Thymus (tissue), 11 donors: ENCODE measurements around the gene LHX4. TPM values are rescaled to one million over a fixed set of nuclear protein-coding genes. Genes with fewer than 3 reads are reported as not detected.
A peak's percentile ranks its signal among the peaks of the same experiment; 100 is the strongest.

Source experiments
- DNase-seq, 9 donors: peaks; one replicate each; pipeline ENCODE4 v3.0.0-alpha.2; 2013; ENCODE audit warnings: low spot score in 9 of 9, low read depth in 6 of 9, missing footprints in 1 of 9
- H3K27ac ChIP-seq, 2 donors: one replicate each; pipeline ENCODE4 v1.5.1; 2013; ENCODE audit warnings: control low read depth in 1 of 2, low read depth in 1 of 2, low read length in 1 of 2, mild to moderate bottlenecking in 1 of 2, moderate library complexity in 1 of 2
- H3K27me3 ChIP-seq, 2 donors: one replicate each; pipeline ENCODE4 v1.5.1; 2013; ENCODE audit warnings: low read length in 1 of 2; ENCODE audit not compliant: control insufficient read depth in 2 of 2, insufficient read depth in 1 of 2
- H3K36me3 ChIP-seq, 2 donors: one replicate each; pipeline ENCODE4 v1.5.1; 2013; ENCODE audit warnings: low read length in 1 of 2, mild to moderate bottlenecking in 1 of 2, moderate library complexity in 1 of 2; ENCODE audit not compliant: control insufficient read depth in 2 of 2, insufficient read depth in 2 of 2
- H3K4me1 ChIP-seq, 2 donors: one replicate each; pipeline ENCODE4 v1.5.1; 2013; ENCODE audit warnings: low read length in 2 of 2; ENCODE audit not compliant: control insufficient read depth in 2 of 2, insufficient read depth in 2 of 2
- H3K4me3 ChIP-seq, 2 donors: one replicate each; pipeline ENCODE4 v1.5.1; 2013; ENCODE audit warnings: low read length in 2 of 2, control low read depth in 1 of 2, mild to moderate bottlenecking in 1 of 2
- H3K9me3 ChIP-seq, 2 donors: one replicate each; pipeline ENCODE4 v1.5.1; 2013; ENCODE audit warnings: low read length in 1 of 2, mild to moderate bottlenecking in 1 of 2; ENCODE audit not compliant: control insufficient read depth in 2 of 2, insufficient read depth in 1 of 2
- WGBS: extraction: QIAGEN DNeasy Blood & Tissue Kit; methylation state at CpG from one replicate; pipeline ENCODE4 v1.1.7; 2013; 5-methylcytosine and 5-hydroxymethylcytosine counted together
- polyA plus RNA-seq: library from polyadenylated mRNA; stranded (reverse); fragments of 200-250 nt; gene quantifications from one replicate; pipeline ENCODE4 v1.2.3, GENCODE V29; 2013
- total RNA-seq: library from RNA; stranded (reverse); fragments of 120-200 nt; gene quantifications from one replicate; pipeline ENCODE4 v1.2.4, GENCODE V29; 2013
- donor health status: healthy.

LHX4 gene
- total and polyA plus RNA-seq, 2 donors, result 0.05 TPM

GRCh38 chr1:180251526-180252305, 21.7 kb downstream of the LHX4 start:
- no peak overlapping the region for H3K27ac ChIP-seq
- no peaks in the 10 kb centered on the region for H3K36me3 ChIP-seq
- DNase-seq, result no peak
- H3K27me3 ChIP-seq, result no peaks in the 10 kb centered on the region
- H3K9me3 ChIP-seq, result no peaks in the 10 kb centered on the region
- H3K4me3 ChIP-seq, result no peak overlapping the region
- no peaks in the 10 kb centered on the region for H3K4me1 ChIP-seq
- WGBS, result 96% methylated on average over 9 of the region's 9 CpGs

GRCh38 chr1:180252638-180253536, 22.8 kb downstream of the LHX4 start:
- H3K4me1 ChIP-seq, result no peaks in the 10 kb centered on the region
- DNase-seq, result peak in 7 of 9 donors; percentile 18 to 60 (median 34)
- WGBS, result 71% methylated on average over 12 of the region's 12 CpGs
- H3K4me3 ChIP-seq, result no peak overlapping the region
- H3K27me3 ChIP-seq, result no peaks in the 10 kb centered on the region
- no peak overlapping the region for H3K27ac ChIP-seq
- H3K36me3 ChIP-seq, result no peaks in the 10 kb centered on the region
- no peaks in the 10 kb centered on the region for H3K9me3 ChIP-seq

- Histone ChIP-seq H3K27ac (no peak overlapping the region), H3K4me3 (no peak overlapping the region), H3K36me3 (no peaks in the 10 kb centered on the region), H3K4me1 (no peaks in the 10 kb centered on the region), H3K27me3 (peaks cover 0 to 2% of the 10 kb centered on the region in 2 donors), H3K9me3 (no peaks in the 10 kb centered on the region)
- no peak for DNase-seq
- 92% methylated on average over 31 of the region's 31 CpGs for WGBS
These were observed 23.8 kb downstream of the LHX4 start for GRCh38 chr1:180253585-180254495.

GRCh38 chr1:180254496-180254819, 24.4 kb downstream of the LHX4 start:
- 97% methylated on average over 9 of the region's 9 CpGs for WGBS
- H3K27ac ChIP-seq, result no peak overlapping the region
- no peak overlapping the region for H3K4me3 ChIP-seq
- no peaks in the 10 kb centered on the region for H3K36me3 ChIP-seq
- no peak for DNase-seq
- no peaks in the 10 kb centered on the region for H3K4me1 ChIP-seq
- H3K9me3 ChIP-seq, result no peaks in the 10 kb centered on the region
- peaks cover 0 to 8% of the 10 kb centered on the region in 2 donors for H3K27me3 ChIP-seq

GRCh38 chr1:180254854-180255253, 24.8 kb downstream of the LHX4 start:
- Histone ChIP-seq H3K4me1 (no peaks in the 10 kb centered on the region), H3K9me3 (no peaks in the 10 kb centered on the region), H3K36me3 (no peaks in the 10 kb centered on the region), H3K27ac (no peak overlapping the region), H3K4me3 (no peak overlapping the region), H3K27me3 (peaks cover 0 to 10% of the 10 kb centered on the region in 2 donors)
- DNase-seq, result no peak
- 96% methylated on average over 11 of the region's 11 CpGs for WGBS

GRCh38 chr1:180255536-180256340, 25.7 kb downstream of the LHX4 start:
- WGBS, result 93% methylated on average over 18 of the region's 18 CpGs
- no peak for DNase-seq
- no peaks in the 10 kb centered on the region for H3K4me1 ChIP-seq
- no peak overlapping the region for H3K4me3 ChIP-seq
- peaks cover 0 to 10% of the 10 kb centered on the region in 2 donors for H3K27me3 ChIP-seq
- H3K9me3 ChIP-seq, result no peaks in the 10 kb centered on the region
- no peaks in the 10 kb centered on the region for H3K36me3 ChIP-seq
- no peak overlapping the region for H3K27ac ChIP-seq

- Histone ChIP-seq H3K27me3 (peaks cover 0 to 13% of the 10 kb centered on the region in 2 donors), H3K9me3 (no peaks in the 10 kb centered on the region), H3K27ac (no peak overlapping the region), H3K36me3 (no peaks in the 10 kb centered on the region), H3K4me3 (no peak overlapping the region), H3K4me1 (no peaks in the 10 kb centered on the region)
- no peak for DNase-seq
- WGBS, result 95% methylated on average over 15 of the region's 15 CpGs
These were observed 26.4 kb downstream of the LHX4 start for GRCh38 chr1:180256341-180257027.

- Histone ChIP-seq H3K27me3 (peaks cover 0 to 13% of the 10 kb centered on the region in 2 donors), H3K36me3 (no peaks in the 10 kb centered on the region), H3K9me3 (no peaks in the 10 kb centered on the region), H3K4me1 (no peaks in the 10 kb centered on the region), H3K27ac (no peak overlapping the region), H3K4me3 (no peak overlapping the region)
- 95% methylated on average over 5 of the region's 5 CpGs for WGBS
- DNase-seq, result no peak
These were observed 26.9 kb downstream of the LHX4 start for GRCh38 chr1:180257028-180257386.
